ENCODE data around the gene TNS1. TPM values are rescaled to one million over a fixed set of nuclear protein-coding genes. Genes with fewer than 3 reads are reported as not detected.

The TNS1 gene
- polyA plus RNA-seq, 3 donors = 0.26 to 1.6 (median 1.5) TPM

GRCh38 chr2:217785544-217786045, 217.2 kb downstream of the TNS1 start:
- Histone ChIP-seq H4K20me1 (ENCODE audit: insufficient read depth, low read length) (no peaks in the 10 kb centered on the region), H3K27me3 (ENCODE audit: control insufficient read depth in 2 of 2, insufficient read depth in 2 of 2, low read length in 2 of 2) (no peaks in the 10 kb centered on the region), H3K4me1 (ENCODE audit: control insufficient read depth in 1 of 2, insufficient read depth in 2 of 2, low read length in 2 of 2) (peaks cover 16 to 17% of the 10 kb centered on the region in 2 donors), H3K27ac (ENCODE audit: low read depth in 1 of 2, low read length in 2 of 2) (no peak overlapping the region), H3K79me2 (ENCODE audit: insufficient read depth, low read length) (no peaks in the 10 kb centered on the region), H2AFZ (ENCODE audit: insufficient read depth, low read depth, low read length, poor library complexity, severe bottlenecking) (peak overlapping the region; percentile 52), H3K36me3 (replicated peaks in 1 of 2; ENCODE audit: control insufficient read depth in 1 of 2, insufficient read depth in 2 of 2, low read length in 2 of 2) (no peaks in the 10 kb centered on the region), H3K9ac (ENCODE audit: insufficient read depth, low read length, poor library complexity, severe bottlenecking) (no peak overlapping the region), H3K4me3 (replicated peaks in 1 of 3; ENCODE audit: low read depth in 2 of 3, low read length in 3 of 3) (no peak overlapping the region), H3K4me2 (replicated peaks; ENCODE audit: extremely low read depth, low read length, poor library complexity, severe bottlenecking) (peak overlapping the region; percentile 11), H3K9me3 (replicated peaks in 1 of 2; ENCODE audit: control insufficient read depth in 1 of 2, insufficient read depth in 1 of 2, low read length in 2 of 2) (no peaks in the 10 kb centered on the region)
- peak overlapping the region in 1 of 2 donors; percentile 33 for H3K4me3 Mint-ChIP-seq
- peak; percentile 94 for TF ChIP-seq CTCF (IDR thresholded peaks at IDR 0.05)
- peaks cover 8 to 13% (median 11%) of the 10 kb centered on the region in 3 donors for H3K27me3 Mint-ChIP-seq (ENCODE audit: low read depth in 3 of 3)
- no peak overlapping the region for H3K27ac Mint-ChIP-seq
- peaks cover 25% of the 10 kb centered on the region for H3K4me1 Mint-ChIP-seq
- 16% methylated on average over 10 of the region's 10 CpGs for WGBS (ENCODE audit: insufficient coverage)
- H3K9me3 Mint-ChIP-seq = peaks cover 4 to 11% (median 7%) of the 10 kb centered on the region in 7 donors
- intact Hi-C loops (cut with micrococcal nuclease) = loop anchor here (1.0 to 5.0 kb wide), 5 partner anchors 102 to 289 kb away; no protein-coding TSS in a partner anchor
- H3K36me3 Mint-ChIP-seq = no peaks in the 10 kb centered on the region
- peak; percentile 66 to 73 (median 70) for DNase-seq

- Mint-ChIP-seq H3K36me3 (no peaks in the 10 kb centered on the region), H3K27ac (peak overlapping the region in 1 of 7 donors; percentile 8), H3K27me3 (ENCODE audit: low read depth in 3 of 3) (peaks cover 8 to 13% (median 9%) of the 10 kb centered on the region in 3 donors), H3K4me3 (peak overlapping the region in 1 of 2 donors; percentile 33), H3K4me1 (peaks cover 19% of the 10 kb centered on the region), H3K9me3 (peaks cover 4 to 11% (median 7%) of the 10 kb centered on the region in 7 donors)
- Histone ChIP-seq H3K79me2 (ENCODE audit: insufficient read depth, low read length) (no peaks in the 10 kb centered on the region), H3K9me3 (replicated peaks in 1 of 2; ENCODE audit: control insufficient read depth in 1 of 2, insufficient read depth in 1 of 2, low read length in 2 of 2) (no peaks in the 10 kb centered on the region), H3K36me3 (replicated peaks in 1 of 2; ENCODE audit: control insufficient read depth in 1 of 2, insufficient read depth in 2 of 2, low read length in 2 of 2) (no peaks in the 10 kb centered on the region), H3K9ac (ENCODE audit: insufficient read depth, low read length, poor library complexity, severe bottlenecking) (no peak overlapping the region), H4K20me1 (ENCODE audit: insufficient read depth, low read length) (no peaks in the 10 kb centered on the region), H3K4me3 (replicated peaks in 1 of 3; ENCODE audit: low read depth in 2 of 3, low read length in 3 of 3) (no peak overlapping the region), H3K4me2 (replicated peaks; ENCODE audit: extremely low read depth, low read length, poor library complexity, severe bottlenecking) (no peak overlapping the region), H3K4me1 (ENCODE audit: control insufficient read depth in 1 of 2, insufficient read depth in 2 of 2, low read length in 2 of 2) (peaks cover 11 to 12% of the 10 kb centered on the region in 2 donors), H2AFZ (ENCODE audit: insufficient read depth, low read depth, low read length, poor library complexity, severe bottlenecking) (peak overlapping the region; percentile 52), H3K27me3 (ENCODE audit: control insufficient read depth in 2 of 2, insufficient read depth in 2 of 2, low read length in 2 of 2) (no peaks in the 10 kb centered on the region), H3K27ac (ENCODE audit: low read depth in 1 of 2, low read length in 2 of 2) (no peak overlapping the region)
- intact Hi-C loops (cut with micrococcal nuclease) = loop anchor here (1.0 to 5.0 kb wide), 5 partner anchors 102 to 290 kb away; no protein-coding TSS in a partner anchor
- no peak for DNase-seq
- 70% methylated on average over 13 of the region's 14 CpGs for WGBS (ENCODE audit: insufficient coverage)
- no peak for TF ChIP-seq CTCF (IDR thresholded peaks at IDR 0.05)
These were observed 217.7 kb downstream of the TNS1 start for GRCh38 chr2:217784996-217785543.

Measured in CD14-positive monocyte (primary cell).